HG02938 (cell line): Measurements from ENCODE around the gene HAUS3.
"Not testable (repeated sequence)": the region's sequence is repeated elsewhere in the genome, so short reads cannot be mapped to it uniquely, and the experiment has no call there.

ENCODE experiments used
- ATAC-seq: cut with Tn5 transposase; IDR thresholded peaks from one replicate; pipeline ENCODE4 v1.9.1; 2021; ENCODE audit warnings: mild to moderate bottlenecking, moderate library complexity; ENCODE audit not compliant: unreplicated experiment

Gene HAUS3

DNA sequence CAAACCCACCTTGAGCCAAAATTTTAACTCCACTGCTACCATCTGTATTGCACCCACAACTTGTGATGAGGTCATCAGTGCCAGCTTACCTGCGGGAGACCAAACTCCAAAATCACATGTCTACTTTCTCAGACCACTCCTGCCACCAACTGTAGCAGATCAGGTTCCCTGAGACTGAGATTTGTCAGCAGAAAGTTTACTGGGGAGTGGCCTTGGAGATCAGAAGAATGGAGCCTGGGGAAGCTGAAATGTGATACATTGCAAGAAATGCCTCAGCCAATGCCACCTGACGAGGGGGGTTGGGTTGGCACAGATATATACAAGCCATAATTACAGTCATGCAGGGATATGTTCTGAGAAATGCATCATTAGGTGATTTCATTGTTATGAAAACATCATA lies 19.1 kb downstream of the HAUS3 start:
- ATAC-seq, result no peak

DNA sequence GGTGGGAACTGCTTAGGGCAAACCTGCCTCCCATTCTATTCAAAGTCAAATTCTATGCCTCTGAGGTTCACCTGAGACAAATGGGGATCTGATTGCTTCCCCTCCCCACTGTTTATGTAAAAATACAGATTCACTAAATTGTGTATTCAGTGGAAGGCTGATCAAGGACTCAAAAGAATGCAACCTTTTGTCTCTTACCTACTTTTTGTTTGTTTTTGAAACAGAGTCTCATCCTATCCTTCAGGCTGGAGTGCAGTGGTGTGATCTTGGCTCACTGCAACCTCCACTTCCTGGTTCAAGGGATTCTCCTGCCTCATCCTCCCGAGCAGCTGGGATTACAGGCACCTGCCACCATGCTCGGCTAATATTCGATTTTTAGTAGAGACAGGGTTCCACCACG lies 20.5 kb downstream of the HAUS3 start:
- ATAC-seq, result not testable (repeated sequence)

DNA sequence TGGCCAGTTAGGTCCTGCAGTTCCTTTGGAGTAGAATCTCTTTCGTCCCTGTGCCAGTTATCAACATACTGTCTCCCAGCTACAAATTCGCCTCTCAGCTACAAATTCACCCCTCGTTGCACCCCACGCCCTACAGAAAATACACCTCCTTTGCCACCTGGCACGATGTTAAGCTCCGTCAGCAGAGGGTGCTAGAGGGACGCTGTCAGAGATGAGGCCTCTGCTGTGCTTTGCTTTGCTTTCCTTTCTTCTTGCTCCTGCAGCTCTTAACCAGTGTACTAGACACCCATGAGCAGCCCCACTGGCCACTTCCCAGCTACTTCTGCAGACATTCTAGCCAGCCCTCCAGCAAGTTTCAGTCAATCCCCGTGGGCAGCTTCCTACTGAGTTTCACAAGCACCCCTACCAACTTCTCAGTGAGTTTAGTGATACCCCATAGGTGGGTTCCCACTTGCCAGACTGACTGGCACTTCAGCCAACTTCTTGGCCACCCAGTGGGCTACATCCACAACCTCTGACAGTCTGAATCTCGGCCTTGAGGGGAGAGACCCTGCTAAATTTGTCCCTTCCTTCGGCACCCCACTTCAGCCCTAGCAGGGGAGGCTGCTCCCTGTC lies 21.8 kb downstream of the HAUS3 start:
- no peak for ATAC-seq

GRCh38 chr4:2219233-2219760 lies 22.6 kb downstream of the HAUS3 start:
- ATAC-seq, result no peak

DNA sequence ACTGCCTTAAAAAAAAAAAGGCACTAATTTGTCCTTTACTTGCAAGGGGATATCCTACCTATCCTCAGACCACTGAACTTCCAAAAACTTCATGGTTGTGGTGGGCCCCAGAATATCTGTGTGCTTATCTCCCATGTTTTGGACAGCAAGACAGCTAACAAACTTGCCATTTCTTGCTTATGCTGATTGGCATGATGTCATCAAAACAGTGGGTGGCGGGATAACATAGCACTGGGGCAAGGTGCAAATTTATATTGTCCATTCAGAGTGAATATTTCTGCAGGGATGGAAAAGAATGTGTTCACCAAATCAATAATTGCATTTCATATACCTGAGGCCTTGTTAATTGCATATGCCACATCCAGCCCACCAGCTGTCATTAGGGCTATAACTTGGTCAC lies 23.5 kb downstream of the HAUS3 start:
- no peak for ATAC-seq

DNA sequence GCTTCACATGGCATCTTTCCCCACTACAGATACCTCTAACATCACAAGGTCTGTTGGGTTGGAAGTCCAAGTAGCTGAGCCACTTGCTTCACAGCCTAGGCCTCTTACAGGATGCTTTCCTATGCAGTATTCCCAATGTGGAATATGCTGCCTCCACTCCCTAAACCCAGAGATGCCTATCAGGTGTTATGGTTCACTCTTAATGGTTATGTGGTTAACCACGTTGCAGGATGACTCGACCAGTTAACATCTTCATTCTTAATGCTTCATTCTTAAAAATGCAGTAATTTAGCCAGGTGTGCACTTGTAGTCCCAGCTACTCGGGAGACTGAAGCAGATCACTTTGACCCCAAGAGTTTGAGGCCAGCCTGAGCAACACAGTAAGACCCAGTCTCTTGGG lies 24.2 kb downstream of the HAUS3 start:
- no peak for ATAC-seq

GRCh38 chr4:2212831-2213230 lies 29.1 kb downstream of the HAUS3 start:
- ATAC-seq, result no peak

DNA sequence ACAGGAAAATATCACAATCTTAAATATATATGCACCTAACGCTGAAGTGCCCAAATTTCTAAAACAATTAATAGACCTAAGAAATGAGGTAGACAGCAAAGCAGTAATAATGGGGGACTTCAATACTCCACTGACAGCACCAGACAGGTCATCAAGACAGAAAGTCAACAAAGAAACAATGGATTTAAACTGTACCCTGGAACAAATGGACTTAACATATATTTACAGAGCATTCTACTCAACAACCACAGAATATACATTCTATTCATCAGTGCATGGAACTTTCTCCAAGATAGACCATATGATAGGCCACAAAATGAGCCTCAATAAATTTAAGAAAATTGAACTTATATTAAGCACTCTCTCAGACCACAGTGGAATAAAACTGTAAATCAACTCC lies 39.1 kb downstream of the HAUS3 start:
- ATAC-seq, result not testable (repeated sequence)

DNA sequence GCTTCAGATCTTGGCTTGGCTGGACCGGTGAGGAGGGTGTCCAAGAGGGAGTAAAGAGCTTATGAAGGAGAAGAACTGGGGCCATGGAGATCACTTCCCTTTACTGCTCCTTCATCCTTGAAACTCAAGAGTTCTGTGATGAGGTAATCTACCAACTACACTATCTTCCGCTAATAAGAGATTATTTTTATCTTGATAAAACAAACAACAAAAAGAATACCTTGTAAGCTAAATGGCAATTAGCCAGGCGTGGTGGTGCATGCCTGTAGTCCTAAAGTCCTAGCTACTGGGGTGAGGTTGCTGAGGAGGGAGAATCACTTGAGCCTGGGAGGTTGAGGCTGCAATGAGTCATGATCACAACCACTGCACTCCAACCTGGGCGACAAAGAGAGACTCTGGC lies 47.4 kb downstream of the HAUS3 start:
- ATAC-seq, result no peak

- ATAC-seq, result no peak
These were observed 48.6 kb downstream of the HAUS3 start for GRCh38 chr4:2193326-2193725.

GRCh38 chr4:2186865-2187172 lies 55.1 kb downstream of the HAUS3 start:
- no peak for ATAC-seq

DNA sequence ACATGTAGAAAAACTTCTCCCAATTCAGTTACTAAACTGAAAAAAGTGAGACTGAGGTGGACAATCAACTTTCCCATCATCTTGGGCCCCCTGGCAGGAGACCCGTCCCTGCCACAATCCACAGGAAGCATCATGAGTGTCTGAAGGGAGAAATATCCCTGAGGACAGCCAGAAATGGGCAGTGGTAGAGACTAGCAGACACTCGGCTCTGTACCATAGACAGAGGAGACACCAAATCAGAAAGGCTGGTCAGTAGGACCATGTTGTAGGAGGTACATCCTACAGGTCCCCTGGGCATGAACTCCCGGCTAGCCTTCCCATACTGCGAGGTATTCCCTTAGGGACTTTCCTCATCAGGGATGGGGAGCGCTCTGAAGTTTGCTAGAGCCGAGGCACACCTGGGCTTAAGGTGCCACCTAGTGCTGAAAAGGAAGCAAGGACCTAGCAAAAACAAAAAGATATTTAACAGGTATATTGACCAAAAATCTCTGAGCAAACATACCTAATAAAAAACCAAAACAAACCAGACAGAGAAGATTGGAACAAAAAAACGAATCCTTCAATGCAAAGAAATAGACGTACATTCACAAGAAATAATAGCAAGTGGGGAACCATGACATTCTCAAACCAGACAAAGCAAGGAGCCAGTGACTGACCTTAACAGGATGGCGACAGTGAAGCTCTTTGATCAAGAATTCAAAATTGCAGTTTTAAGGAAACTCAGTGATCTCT lies 55.6 kb downstream of the HAUS3 start:
- no peak for ATAC-seq

GRCh38 chr4:2183394-2183793 lies 58.5 kb downstream of the HAUS3 start:
- no peak for ATAC-seq

DNA sequence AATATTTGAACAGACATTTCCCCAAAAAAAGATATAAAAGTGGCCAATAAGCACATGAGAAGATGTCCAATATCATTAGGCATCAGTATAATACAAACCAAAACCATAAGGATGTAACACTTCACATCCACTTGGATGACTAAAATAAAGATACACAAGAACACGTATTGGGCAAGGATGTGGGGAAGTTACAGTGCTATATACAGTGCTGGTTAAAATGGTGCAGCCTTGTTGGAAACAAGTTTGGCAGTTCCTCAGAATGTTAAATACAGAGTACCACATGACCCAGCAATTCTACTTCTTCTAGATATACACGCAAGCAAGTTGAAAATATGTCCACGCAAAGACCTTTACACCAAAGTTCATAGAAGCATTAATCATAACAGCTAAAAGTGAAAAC lies 58.9 kb downstream of the HAUS3 start:
- no peak for ATAC-seq

GRCh38 chr4:2180410-2180809 lies 61.5 kb downstream of the HAUS3 start:
- ATAC-seq, result no peak

DNA sequence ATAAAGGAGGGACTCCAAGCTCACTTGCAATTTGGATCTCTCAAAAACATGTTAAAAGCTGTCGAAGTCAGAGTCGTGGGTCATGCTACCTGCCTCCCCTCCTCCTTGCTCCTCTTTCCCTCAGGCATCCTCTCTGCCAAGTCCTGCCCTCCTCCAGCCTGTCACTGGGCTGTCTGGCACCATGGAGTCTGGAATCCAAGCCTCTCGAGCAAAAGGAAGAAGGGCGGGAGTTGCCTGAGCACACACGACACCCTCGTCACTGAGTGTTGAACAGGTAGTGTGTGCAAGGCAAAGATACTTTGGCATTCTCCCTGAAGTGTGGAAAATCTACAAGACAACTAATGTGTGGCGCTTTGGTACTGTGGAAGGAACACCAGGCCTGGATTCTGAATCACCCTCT lies 62.2 kb downstream of the HAUS3 start:
- ATAC-seq, result no peak

DNA sequence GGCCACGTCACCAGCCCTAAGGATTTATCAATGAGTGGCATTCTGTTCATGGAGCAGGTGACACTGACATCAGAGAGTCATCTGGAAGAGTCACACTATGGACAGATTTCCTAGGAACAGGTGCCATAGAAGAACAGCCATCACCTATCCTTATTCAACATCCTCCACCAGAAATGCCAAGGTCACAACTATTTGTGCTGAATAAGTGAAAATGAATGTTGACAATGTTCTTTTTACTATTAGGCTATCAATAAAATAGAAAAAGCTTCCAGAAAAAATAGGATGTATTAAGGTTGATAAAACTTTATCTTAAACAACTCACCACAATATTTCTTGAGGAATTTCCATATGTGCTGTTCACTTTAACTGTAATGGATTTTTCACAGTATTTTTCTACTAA lies 62.9 kb downstream of the HAUS3 start:
- ATAC-seq, result no peak
